Activated B cell treated with CpG ODN at 0.5 μM for 24 hours (primary cell): ENCODE data around the gene ZWILCH. TPM values are rescaled to one million over a fixed set of nuclear protein-coding genes. Genes with fewer than 3 reads are reported as not detected.

Source experiments
- ATAC-seq: fragments of 200-7000 bp; cut with Tn5 transposase; one replicate; pipeline ENCODE4 v1.10.0; 2021; ENCODE audit warnings: low read depth, mild to moderate bottlenecking, moderate library complexity
- CTCF ChIA-PET: fragments of 350-600 bp; sonication (Branson Sonifier 250); formaldehyde crosslinking; loops from one replicate; lab custom pipeline; 2021; ENCODE audit warnings: antibody characterized with exemption; lab: Charles Lee
- POLR2A ChIA-PET: fragments of 350-600 bp; sonication (Branson Sonifier 250); formaldehyde crosslinking; loops from one replicate; lab custom pipeline; 2021; ENCODE audit warnings: antibody characterized with exemption; lab: Charles Lee
- DNase-seq: peaks from one replicate; pipeline ENCODE4 v3.0.0; 2022
- H3K27ac Mint-ChIP-seq: one replicate; pipeline ENCODE4 v1.8.0; 2020; ENCODE audit warnings: mixed read lengths
- H3K27me3 Mint-ChIP-seq: one replicate; pipeline ENCODE4 v1.8.0; 2021; ENCODE audit warnings: mixed read lengths
- H3K36me3 Mint-ChIP-seq: one replicate; pipeline ENCODE4 v1.8.0; 2021; ENCODE audit warnings: low read depth, mixed read lengths
- H3K4me1 Mint-ChIP-seq: one replicate; pipeline ENCODE4 v1.8.0; 2021; ENCODE audit warnings: mixed read lengths
- H3K4me3 Mint-ChIP-seq: one replicate; pipeline ENCODE4 v1.8.0; 2020; ENCODE audit warnings: mild to moderate bottlenecking, mixed read lengths
- H3K9me3 Mint-ChIP-seq: one replicate; pipeline ENCODE4 v1.8.0; 2020; ENCODE audit warnings: mixed read lengths
- CTCF ChIP-seq: fragments of 200-600 bp; IDR thresholded peaks from one replicate; pipeline ENCODE4 v1.8.0; 2022; ENCODE audit warnings: antibody characterized with exemption, mild to moderate bottlenecking
- intact Hi-C: fragments of 100-400 bp; cut with micrococcal nuclease; formaldehyde crosslinking; loops from one replicate; pipeline ENCODE4 v1.15.1; 2024
- total RNA-seq: library from RNA; stranded (reverse); gene quantifications from 2 replicates; pipeline ENCODE4 v1.2.3, GENCODE V29; 2022

ZWILCH gene
- total RNA-seq, 1 donor from 2014 or later: 13.7 TPM

GRCh38 chr15:66489179-66489791, 15.8 kb upstream of the ZWILCH start:
- Mint-ChIP-seq H3K27ac (no peak overlapping the region), H3K9me3 (no peaks in the 10 kb centered on the region), H3K4me3 (no peak overlapping the region), H3K27me3 (no peaks in the 10 kb centered on the region), H3K4me1 (peaks cover under 1% of the 10 kb centered on the region), H3K36me3 (peaks cover 86% of the 10 kb centered on the region)
- POLR2A ChIA-PET: no interaction called here
- CTCF ChIA-PET: interaction anchor here (0.6 kb wide), 1 partner anchor 10 kb away, joined by 3 read pairs; no protein-coding TSS in a partner anchor
- intact Hi-C loops: no loop called here
- no peak for TF ChIP-seq CTCF
- no peak for ATAC-seq
- no peak for DNase-seq

DNA sequence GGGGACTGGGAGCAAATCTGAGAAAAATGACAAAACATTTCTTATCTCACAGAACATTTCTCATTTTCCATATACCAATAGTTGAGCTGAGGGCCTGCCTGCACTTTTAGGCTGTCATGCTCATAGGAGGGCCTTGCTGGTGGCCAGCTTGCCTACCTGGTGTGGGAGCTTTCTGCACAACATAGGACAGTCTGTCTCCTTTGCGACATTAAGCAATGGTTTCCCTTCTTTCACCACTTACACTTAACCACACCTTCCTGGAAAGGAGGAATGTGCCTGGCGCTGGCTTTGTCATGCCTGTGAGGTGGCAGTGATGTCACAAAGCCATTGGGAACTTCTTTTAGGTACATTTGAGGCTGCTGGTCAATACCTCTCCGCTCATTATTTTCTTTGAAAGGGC, 13.3 kb upstream of the ZWILCH start:
- ATAC-seq: no peak
- POLR2A ChIA-PET: no interaction called here
- intact Hi-C loops: no loop called here
- H3K36me3 Mint-ChIP-seq: peaks cover 90% of the 10 kb centered on the region
- H3K9me3 Mint-ChIP-seq: no peaks in the 10 kb centered on the region
- H3K4me3 Mint-ChIP-seq: no peak overlapping the region
- no peak overlapping the region for H3K27ac Mint-ChIP-seq
- CTCF ChIA-PET: no interaction called here
- no peak for DNase-seq
- H3K27me3 Mint-ChIP-seq: no peaks in the 10 kb centered on the region
- no peak for TF ChIP-seq CTCF
- H3K4me1 Mint-ChIP-seq: peaks cover 10% of the 10 kb centered on the region

DNA sequence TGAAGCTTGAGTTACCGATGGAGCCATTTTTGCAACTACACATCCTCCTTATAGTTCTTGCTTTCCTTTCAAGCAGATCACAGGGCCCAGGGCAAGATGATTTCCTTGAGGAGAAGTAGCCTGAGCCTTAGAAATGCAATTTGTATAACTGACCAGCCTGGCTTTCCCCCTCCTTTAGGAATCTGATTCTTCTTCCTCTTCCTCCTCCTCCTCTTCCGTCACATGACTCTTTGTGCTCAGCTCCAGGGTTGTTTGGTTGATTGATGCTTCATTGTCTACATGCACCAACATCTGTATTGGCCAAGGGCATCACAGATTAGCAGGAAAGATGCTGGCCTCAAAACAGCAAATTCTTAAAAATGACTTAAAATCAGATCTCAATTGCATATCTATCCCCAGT, 10.9 kb upstream of the ZWILCH start:
- no peak for ATAC-seq
- Mint-ChIP-seq H3K4me1 (peaks cover 29% of the 10 kb centered on the region), H3K4me3 (no peak overlapping the region), H3K9me3 (no peaks in the 10 kb centered on the region), H3K27me3 (no peaks in the 10 kb centered on the region), H3K27ac (no peak overlapping the region), H3K36me3 (peaks cover 90% of the 10 kb centered on the region)
- no peak for DNase-seq
- CTCF ChIA-PET: no interaction called here
- no peak for TF ChIP-seq CTCF
- POLR2A ChIA-PET: no interaction called here
- intact Hi-C loops: no loop called here

DNA sequence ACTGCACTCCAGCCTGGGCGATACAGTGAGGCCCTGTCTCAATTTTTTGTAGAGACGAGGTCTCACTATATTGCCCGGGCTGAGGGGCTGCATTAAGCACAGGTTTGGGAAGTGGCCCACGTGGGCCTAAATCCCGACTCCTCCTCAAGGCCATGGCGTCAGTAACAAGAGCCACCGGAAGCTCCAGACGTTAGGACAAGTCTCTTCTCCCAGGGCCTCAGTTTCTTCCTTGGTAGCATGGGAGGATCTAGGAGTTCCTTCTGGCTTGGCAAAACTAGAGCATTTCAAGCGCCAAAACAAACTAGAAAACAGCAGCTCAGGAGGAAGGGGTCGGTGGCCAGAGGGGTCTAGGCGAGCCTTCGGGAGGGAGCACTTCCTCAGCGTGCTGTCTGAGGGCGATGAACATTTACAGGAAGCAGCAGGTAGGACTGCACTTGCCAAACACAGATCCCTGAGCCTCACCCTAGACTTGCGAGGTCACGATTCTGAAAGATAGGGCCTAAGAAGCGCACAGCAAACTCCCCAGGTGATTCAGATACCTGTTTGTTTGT, 8.1 kb upstream of the ZWILCH start:
- Mint-ChIP-seq H3K36me3 (peaks cover 90% of the 10 kb centered on the region), H3K27me3 (no peaks in the 10 kb centered on the region), H3K27ac (peak overlapping the region; percentile 93), H3K4me3 (peak overlapping the region; percentile 94), H3K4me1 (peaks cover 38% of the 10 kb centered on the region), H3K9me3 (no peaks in the 10 kb centered on the region)
- ChIA-PET POLR2A (interaction anchor here (0.5 to 3.4 kb wide), 12 partner anchors 11 to 1213 kb away, joined by 3 to 48 read pairs (median 4); partner anchors contain the start of genes INTS14 and MAP2K1), CTCF (interaction anchor here (0.8 to 2.8 kb wide), 5 partner anchors 95 to 203 kb away, joined by 3 to 67 read pairs (median 4); partner anchors contain the start of gene MAP2K1)
- intact Hi-C loops: loop anchor here (1.0 to 5.0 kb wide), 6 partner anchors 8 to 885 kb away; partner anchors contain the start of genes INTS14, MAP2K1, TIPIN and ZWILCH
- peak; percentile 45 for ATAC-seq
- no peak for TF ChIP-seq CTCF
- no peak for DNase-seq
